DND-41 (cell line): ENCODE data around the gene AVP.

Source experiments
- CTCF ChIP-seq: IDR thresholded peaks from 2 replicates; pipeline ENCODE4 v1.5.1; 2012; ENCODE audit warnings: borderline replicate concordance, low read length, moderate library complexity, mild to moderate bottlenecking; ENCODE audit not compliant: poor library complexity, severe bottlenecking; ENCODE audit errors: extremely low read depth
- EZH2 ChIP-seq: IDR thresholded peaks from 3 replicates; pipeline ENCODE4 v1.6.1; 2012; ENCODE audit warnings: borderline replicate concordance, low read depth, mild to moderate bottlenecking, moderate library complexity, low read length, inconsistent platforms; ENCODE audit not compliant: severe bottlenecking

DNA sequence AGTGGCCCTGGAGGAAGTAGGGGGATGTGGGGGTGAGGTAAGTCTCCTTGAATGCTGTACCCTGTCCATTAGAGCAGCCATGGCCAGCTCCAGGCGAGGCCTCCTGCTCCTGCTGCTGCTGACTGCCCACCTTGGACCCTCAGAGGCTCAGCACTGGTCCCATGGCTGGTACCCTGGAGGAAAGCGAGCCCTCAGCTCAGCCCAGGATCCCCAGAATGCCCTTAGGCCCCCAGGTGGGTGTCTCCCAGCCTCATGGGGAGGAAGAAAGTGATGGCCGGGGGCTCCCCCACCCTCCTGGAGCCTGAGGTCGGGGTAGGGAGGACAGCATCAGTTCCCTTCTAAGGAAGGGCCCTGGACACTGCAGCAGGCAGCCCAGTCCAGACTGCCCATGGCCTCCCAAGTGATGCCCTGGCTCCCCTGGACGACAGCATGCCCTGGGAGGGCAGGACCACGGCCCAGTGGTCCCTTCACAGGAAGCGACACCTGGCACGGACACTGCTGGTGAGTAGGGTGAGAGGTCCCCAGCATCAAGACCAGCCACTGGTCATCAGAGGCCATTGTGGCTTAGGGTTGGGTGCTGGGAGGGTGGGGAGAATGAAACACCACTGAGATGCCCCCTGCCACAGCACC lies 40.1 kb downstream of the AVP start:
- no peak for TF ChIP-seq CTCF
- no peak for TF ChIP-seq EZH2
